ENCODE results near the gene NTSR2.

GRCh38 chr2:11719230-11719977 lies 49.4 kb upstream of the NTSR2 start:
- no peak for TF ChIP-seq CTCF (IDR thresholded peaks at IDR 0.05; ENCODE audit: low read depth, low read length, poor library complexity, severe bottlenecking)
- TF ChIP-seq EZH2phosphoT487 (IDR thresholded peaks at IDR 0.05; ENCODE audit: borderline replicate concordance, low read length): no peak

Measured in DOHH2 (cell line).